Activated CD4-positive, alpha-beta T cell treated with anti-CD3 and anti-CD28 coated beads, Interleukin-2, Interleukin-6, amounts not matched to agents 100 ng/mL and 50 ng/mL, durations not matched to agents 16 hours and 8 hours (primary cell): ENCODE measurements around the gene OBSCN.

Experiments used
- DNase-seq: peaks from one replicate; pipeline ENCODE4 v3.0.0-alpha.2; 2020

The OBSCN gene

DNA sequence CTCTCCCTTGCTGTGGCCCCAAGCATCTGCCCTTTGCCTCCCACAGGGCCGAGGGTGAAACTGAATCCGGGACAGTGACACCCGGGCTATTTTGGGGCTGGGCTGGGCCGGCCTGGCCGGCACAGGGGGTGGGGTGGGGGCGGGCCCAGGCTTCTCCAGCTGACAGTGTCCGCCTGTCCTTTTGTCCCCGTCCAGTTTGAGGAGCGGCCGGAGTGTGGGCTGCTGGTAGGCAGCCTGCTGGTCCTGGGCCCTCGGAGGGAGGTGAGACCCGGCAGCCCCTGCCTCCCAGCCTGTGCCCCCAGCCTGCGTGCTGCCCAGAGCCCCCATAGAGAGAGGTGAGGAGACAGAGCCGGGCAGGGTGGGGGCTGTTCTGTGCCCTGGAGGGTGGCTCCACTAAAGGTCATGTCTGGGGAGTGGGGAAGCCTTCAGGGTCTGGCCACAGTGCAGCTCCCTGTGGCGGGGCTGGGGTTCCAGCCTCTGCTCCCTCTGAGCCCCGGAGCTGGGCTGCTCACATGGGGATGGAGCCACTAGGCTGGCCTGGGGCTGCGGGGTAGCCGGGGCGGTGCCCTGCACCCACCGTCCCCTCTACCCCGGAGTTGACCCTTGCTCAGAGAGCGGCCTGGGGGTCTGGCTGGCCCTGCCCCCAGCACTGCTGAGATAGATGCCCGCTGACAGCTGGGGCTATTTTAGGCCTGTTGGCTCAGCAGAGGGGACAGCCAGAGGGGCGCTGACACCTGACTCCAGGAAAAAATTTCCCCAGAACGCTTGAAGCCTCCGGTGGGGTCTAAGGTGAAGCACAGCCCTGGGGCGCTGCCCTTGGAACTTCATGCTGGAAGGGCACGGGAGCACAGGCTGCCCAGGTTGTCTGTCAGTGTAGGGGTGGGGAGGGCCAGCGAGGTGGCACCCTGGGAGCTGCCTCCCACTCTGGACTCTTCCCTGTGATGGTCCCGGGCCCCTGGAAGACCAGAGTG is at the start of gene OBSCN:
TSS of gene OBSCN (plus strand) at position 194 of the 971 bp plus-strand sequence. CDS start 3,740 bp downstream, outside the sequence.
- DNase-seq = no peak

DNA sequence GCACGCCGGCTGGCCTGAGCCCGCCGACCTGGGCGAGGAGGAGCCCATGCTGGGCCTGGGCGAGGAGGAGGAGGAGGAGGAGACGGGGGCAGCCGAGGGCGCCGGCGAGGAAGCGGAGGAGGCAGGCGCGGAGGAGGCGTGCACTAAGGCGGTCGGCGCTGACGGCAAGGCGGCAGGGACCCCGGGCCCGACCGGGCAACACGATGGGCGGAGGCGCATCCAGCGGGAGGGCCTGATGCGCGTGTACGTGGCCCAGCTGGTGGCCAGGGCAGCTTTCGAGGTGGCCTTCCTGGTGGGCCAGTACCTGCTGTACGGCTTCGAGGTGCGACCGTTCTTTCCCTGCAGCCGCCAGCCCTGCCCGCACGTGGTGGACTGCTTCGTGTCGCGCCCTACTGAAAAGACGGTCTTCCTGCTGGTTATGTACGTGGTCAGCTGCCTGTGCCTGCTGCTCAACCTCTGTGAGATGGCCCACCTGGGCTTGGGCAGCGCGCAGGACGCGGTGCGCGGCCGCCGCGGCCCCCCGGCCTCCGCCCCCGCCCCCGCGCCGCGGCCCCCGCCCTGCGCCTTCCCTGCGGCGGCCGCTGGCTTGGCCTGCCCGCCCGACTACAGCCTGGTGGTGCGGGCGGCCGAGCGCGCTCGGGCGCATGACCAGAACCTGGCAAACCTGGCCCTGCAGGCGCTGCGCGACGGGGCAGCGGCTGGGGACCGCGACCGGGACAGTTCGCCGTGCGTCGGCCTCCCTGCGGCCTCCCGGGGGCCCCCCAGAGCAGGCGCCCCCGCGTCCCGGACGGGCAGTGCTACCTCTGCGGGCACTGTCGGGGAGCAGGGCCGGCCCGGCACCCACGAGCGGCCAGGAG is 49.5 kb upstream of the OBSCN start:
- no peak for DNase-seq

DNA sequence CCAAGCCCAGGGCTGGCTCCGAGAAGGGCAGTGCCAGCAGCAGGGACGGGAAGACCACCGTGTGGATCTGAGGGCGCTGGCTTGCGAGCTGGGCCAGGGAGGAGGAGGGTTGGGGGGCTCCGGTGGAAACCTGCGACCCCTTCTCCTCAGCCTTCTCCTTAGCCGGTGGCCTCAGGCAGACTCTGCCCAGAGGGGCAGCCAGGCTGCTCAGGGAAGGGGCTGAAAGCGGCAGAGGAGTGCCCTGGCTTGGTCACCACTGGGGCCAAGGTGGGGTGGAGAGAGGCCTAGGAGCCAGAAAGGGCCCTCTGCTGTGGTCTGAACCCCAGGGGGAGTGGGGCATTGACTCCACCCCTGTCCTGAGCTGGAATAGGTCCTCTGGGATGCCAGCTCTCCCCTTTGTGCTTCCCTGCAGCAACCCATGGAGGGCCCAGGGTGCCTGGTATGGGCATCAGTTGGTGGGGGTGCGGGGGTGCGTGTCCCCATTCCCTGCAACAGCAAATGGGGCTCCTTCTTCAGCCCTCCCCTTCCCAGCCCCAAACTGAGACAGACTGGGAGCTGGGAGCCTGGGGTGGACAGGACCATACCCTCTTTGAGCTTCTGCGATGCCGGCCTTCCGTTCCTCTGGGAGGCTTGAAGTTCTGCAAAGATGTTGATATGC is 48.7 kb upstream of the OBSCN start:
- no peak for DNase-seq

DNA sequence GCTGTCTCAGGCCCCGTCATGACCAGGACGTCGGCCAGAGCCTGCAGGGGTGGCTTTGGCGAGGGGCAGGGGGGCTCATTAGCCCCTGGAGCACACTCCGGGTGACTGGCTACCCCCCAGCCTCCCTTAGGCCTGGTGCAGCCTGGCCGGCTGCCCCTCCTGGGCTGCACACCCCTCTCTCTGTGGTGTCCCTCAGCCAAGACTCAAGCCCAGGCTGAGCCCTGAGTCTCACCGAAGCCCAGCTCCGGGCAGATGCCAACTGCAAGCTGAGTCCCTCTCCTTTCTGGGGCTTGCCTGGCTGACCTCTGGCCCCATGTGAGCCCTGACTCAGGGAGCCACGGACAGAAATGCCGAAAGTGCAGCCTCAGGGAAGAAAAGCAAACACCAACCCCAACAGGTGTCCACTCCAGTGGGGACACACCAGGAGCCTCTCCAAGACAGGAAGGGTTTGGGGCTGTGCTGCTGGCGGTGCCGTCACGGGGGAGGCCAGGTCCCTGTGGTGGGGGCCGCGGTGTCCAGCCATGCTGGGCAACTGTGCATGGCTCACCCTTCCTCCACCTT is 47.6 kb upstream of the OBSCN start:
- DNase-seq = no peak

DNA sequence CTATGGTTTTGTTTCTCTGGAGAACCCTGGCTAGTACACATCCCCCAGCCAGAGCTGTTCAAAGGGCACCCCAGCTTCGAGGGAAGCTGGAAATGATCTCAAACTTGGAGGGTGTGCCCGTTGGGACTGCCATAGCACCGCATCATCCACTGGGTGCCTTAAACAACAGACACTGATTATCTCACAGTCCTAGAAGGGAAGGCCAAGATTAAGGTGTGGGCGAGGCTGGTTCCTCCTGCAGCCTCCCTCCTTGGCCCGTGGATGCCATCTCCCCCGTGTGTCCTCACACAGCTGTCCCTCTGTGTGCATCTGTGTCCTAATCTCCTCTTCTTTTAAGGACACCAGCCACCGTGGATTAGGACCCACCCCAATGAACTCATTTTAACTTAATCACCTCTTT is 46.5 kb upstream of the OBSCN start:
- DNase-seq = no peak

- DNase-seq = no peak
Observed at GRCh38 chr1:228161866-228162265, 46.0 kb upstream of the OBSCN start.

GRCh38 chr1:228162286-228163006 is 45.4 kb upstream of the OBSCN start:
- DNase-seq = no peak

GRCh38 chr1:228163007-228163753 is 44.7 kb upstream of the OBSCN start:
- no peak for DNase-seq

DNA sequence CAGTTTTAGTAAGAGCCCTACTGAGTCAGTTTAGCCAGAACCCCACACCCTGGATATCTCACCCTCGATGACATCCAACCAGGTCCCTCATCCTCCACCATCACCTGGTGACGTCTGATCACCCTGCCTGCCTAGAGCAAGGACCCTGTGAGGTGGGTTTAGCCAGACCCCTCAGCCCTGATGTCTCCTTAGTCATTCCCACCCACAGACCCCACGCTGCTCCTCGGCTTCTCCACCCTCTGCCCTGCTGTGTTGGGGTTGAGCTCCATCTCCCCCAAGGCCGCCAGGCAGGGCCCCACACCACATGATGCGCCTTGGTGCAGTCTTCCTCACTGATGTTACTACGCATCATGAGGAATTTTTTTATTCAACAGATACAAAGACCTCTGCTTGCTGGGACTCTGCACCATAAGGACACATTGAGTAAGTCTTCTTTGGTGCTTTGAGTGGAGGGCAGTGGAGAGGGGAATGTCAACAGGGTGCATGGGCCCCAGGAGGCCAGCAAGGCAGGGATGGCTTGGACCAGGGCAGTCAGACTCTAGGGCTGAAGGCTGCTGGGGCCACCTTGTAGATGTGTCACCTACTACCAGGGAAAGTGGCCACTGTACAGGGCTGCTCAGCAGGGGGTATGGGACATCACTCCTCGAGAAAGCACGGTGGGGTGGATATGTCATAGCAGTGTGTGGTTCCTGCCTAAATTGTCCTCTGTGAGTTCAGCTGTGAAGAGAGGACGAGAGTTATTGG is 43.9 kb upstream of the OBSCN start:
- no peak for DNase-seq

GRCh38 chr1:228164561-228165371 is 43.1 kb upstream of the OBSCN start:
- no peak for DNase-seq

- DNase-seq = peak; percentile 100
Observed at GRCh38 chr1:228165372-228166169, 42.3 kb upstream of the OBSCN start, which contains the start of gene IBA57. Gene IBA57, plus strand, starts transcription at chr1:228165804. Its CDS starts 13 bp downstream, at chr1:228165817.

DNA sequence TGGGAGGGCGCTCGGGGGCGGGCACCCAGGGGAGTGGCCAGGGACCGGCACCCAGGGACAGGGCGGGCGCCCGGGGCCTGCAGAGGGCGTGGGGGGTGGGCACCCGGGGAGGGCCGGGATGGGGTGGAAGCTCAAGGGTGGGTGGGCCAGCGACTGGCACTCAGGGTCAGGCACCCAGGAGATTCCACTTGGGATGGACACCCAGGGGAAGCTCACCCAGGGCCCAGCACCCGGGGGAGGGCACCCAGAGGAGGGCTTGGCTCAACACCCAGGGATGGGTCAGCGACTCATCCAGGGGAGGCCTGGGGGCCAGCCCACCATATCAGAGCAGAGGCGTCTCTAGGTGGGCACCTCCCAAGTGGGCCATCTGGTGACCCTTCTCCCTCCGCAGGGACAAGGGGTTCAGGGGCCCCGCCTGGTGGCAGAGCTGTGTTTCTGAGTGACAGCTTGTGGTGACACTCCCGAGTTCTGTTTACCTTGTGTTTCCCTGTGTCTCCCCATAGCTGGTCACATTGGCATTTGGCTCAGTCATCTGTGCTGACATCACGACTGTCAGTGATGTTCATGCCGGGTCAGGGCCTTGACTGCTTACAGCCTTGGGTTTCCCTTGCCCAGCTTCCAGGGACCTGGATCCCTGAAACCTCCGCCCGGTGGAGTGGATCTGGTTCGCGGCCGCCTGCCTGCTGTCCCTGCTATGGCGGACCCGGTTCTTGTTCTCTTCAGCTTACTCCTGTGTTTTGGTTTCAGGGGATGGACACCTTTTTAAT is 41.5 kb upstream of the OBSCN start:
- peak; percentile 57 for DNase-seq

DNA sequence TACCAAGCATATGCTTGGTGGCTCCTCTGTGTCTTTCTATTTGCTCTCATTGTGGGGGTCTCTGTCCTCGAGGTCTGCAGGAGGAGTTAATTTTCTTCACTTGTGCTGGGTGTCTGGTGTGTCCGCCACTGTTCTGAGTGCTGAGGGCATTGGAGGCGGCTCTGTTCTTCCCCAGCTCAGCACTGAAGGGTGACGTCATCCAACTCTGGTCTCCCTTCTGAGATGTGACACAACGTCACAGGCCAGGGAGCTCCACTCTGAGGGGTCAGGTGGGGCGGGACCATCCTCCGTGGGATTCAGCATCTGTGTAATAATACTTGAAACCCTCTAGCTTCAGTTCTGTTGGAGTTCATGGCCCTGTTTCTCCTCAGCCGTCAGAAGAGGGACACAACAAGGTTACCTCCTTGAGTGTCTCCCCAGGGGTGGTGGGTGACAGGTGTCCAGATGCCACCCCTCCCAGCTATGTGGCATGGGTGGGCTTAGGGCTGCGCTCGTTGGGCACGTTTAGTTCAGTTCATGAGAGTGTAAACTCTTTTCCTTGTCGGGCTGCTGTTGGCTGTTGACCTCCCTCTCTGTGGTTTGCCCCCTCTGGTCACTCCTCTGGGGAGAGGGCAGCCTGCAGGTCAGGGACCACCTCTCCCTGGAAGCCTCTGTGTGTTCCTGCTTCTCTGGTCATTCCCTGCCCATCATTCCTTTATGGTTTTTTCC is 39.1 kb upstream of the OBSCN start:
- no peak for DNase-seq

DNA sequence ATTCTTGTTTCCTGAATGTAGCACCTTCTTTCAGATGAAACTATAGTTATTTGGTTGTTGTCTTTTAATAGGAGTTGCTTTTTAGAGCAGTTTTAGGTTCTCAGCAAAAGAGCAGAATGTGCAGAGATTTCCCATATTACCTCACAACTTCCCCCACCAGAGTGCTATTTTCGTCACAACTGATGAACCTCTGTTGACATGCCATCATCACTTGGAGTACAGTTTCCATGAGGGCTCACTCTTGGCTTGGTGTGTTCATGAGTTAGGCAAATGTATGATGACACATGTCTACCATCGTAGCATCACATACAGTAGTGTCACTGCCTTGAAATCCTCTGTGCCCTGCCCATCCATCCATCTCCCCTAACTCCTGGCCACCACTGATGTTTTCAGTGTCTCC is 38.5 kb upstream of the OBSCN start:
- DNase-seq = no peak

DNA sequence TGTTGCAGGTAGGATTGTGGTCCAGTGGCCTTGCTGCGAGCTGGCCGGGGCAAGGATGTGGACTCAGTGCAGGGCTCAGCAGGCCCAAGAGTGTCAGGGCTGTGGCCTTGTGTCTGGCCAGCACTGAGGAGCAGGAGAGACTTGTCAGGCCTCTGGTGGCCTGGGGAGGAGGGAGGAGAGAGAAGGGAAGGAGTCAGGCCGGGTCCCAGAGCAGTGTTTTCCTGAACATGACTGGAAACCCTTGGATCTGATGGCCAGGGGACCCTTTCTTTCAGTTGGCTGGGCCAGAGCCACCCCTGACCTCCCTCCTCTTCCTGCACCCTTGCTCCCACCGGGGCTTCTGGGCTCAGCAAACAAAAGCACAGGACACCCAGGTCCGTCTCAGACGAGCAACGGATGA is 37.2 kb upstream of the OBSCN start:
- DNase-seq = no peak

DNA sequence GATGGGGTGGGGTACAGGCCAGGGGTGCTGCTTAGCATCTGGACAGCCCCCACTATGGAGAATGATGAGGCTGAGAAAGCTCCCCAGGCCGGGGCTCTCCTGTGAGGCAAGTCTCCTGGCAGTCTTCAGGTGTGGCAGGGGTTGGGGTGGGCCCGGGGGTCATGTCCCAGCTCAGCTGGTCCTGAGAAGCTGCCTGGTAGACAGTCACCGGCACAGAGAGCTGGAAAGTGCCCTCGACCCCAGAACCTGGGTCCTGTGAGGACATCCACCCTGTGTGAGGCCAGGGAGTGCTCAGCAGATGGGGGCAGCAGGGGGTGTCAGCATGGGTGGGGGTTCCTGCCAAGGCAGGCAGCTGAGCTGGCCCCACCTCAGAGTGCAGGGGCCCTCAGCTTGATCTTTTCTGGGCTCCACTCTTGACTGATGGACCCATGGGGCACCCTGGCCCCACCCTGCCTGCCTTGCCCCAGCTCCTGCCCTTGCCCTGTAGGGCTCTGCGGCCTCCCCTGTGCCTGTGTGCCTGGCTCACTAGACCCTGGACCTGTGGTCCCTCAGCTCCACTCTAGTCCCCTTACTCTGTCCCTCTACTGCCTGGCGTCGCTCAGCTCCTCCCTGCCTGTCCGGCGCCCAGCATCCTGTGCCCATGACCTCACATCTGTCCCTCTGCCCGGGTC is 36.5 kb upstream of the OBSCN start:
- no peak for DNase-seq
